SW480 (cell line): Measurements from ENCODE around the gene ERRFI1.

Experiments
- DNase-seq: peaks from one replicate; pipeline ENCODE4 v3.0.0-alpha.2; 2016; ENCODE audit warnings: low spot score

ERRFI1 gene

DNA sequence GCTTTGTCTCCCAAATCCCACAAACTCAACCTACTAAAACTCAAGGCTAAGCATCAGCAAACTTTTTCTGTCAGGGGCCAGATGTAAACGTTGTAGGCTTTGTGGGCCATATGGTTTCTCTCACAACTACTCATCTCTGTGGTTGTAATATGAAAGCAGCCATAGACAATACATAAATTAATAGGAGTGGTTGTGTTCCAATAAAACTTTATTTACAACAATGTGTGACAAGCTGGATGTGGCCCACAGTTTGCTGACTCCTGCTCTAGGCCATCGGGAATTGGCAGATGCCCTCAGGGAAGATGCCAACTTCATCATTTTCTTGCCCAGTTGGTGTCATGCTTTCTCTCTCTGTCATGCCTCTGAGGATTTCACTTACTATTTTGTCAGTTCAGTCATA is 17.5 kb upstream of the ERRFI1 start:
- no peak for DNase-seq

DNA sequence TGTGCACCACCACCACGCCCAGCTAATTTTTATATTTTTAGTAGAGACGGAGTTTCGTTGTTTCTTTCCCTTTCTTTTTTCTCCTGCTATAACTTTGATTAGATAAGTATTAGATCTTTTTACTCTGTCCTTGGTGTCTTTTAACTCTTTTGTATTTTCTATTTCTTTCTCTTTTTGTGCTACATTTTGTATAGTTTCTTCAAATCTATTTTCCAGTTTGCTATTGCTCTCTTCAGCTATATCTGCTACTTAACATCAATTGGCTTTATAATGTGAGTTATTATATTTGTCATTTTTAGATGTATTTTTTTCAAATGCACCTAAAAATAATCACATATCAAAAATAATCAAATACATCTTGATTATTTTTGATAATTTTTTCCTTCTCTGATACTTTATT is 16.0 kb upstream of the ERRFI1 start:
- DNase-seq: no peak

- peak; percentile 41 for DNase-seq
These were observed 14.5 kb upstream of the ERRFI1 start for GRCh38 chr1:8040586-8040985.

- DNase-seq: no peak
These were observed 13.0 kb upstream of the ERRFI1 start for GRCh38 chr1:8039071-8039470.

- DNase-seq: no peak
These were observed 9.2 kb upstream of the ERRFI1 start for GRCh38 chr1:8035289-8035688.

DNA sequence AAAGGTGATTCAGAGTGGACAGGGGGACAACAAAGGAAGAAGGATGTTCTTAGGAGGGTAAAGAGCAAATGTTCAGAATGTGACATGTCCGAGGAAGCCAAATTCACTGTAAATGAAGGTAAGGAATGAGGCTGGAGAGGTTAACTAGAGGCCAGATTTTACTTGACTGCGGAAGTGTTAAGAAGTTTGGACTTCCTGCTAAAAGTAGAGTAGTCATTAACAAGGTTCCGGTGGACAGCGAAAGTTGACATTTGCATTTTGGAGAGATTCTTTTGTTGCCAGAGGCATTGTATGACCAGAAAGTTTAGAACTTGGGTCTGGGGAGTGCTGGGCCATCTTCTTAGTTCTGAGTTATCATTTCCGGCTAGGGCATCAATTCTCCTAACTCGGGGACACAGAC is 7.2 kb upstream of the ERRFI1 start:
- no peak for DNase-seq

DNA sequence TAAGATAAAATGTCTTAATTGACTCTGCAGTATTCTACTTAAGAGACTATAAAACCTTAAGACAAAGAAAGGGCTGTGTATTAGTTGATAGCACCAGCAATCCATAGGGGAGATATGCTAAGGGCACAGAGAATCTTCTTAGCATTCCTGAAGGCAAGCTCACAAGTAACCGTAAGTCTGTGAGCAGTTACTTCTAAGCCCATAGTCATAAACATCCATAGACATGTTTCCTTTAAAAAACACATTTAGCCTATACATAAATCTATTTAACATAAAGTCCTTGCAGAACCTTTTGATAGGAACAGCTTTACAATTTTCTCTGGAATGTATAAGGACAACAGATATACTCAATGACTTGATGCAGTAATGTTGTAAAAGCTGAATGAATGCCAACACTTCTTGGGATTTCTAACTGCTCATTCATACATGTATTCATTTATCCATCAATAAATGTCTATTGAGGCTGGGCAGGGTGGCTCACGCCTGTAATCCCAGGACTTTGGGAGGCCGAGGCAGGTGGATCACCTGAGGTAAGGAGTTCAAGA is 6.3 kb upstream of the ERRFI1 start:
- DNase-seq: no peak

GRCh38 chr1:8031176-8031785 is 5.2 kb upstream of the ERRFI1 start:
- DNase-seq: peak; percentile 78

DNA sequence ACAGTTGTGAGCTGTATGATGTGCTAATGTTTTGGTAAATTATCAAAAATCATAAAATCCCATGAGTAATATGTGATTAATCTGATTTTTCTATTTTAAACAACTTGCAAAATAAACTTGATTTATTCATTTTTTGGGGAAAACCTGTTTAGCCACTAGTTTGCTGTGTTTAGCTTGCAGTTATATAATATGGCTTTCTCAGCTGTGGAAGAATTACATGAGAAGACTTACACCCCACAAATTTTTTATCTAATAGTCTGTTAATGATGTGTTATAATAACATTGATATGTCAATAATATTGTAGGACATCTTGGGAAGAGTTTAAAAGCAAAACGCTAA is 2.4 kb upstream of the ERRFI1 start:
- no peak for DNase-seq

DNA sequence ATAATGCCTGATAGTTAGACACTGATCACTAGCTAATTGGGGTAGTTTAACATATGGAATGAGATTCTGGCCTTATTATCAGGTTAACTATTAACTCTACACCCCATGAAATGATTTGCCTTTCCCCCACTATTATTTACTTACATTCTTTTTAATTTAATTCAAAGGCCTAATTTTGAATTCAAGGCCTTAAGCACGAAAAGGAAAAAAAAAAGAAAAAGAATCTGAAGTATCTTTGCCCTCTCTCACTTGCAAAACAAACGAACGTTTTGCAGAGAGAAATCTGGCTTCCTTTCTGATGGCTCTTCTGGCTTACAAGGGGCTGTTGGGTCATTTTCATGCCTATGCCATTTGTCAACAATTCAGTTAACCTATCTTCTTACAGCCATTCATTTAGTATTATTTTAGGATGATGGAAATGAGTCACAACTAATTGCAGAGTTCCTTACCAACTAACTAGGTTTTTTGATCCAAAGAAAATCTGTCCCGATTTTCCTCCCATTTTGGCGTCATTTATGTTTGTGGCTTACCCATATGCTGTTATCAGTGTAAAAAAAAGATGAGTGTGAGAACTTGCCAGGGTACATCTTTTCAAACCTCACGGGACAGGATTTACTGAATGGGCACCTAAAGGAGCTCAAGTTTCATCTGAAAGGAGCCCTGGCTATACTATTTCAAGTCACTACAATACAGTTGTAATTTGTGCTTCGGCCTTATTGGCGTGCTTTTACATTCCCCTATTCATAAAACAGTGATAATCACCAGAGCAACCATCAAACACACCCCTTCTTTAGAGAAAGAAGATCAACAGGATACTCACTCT is 1.9 kb upstream of the ERRFI1 start:
- no peak for DNase-seq

DNA sequence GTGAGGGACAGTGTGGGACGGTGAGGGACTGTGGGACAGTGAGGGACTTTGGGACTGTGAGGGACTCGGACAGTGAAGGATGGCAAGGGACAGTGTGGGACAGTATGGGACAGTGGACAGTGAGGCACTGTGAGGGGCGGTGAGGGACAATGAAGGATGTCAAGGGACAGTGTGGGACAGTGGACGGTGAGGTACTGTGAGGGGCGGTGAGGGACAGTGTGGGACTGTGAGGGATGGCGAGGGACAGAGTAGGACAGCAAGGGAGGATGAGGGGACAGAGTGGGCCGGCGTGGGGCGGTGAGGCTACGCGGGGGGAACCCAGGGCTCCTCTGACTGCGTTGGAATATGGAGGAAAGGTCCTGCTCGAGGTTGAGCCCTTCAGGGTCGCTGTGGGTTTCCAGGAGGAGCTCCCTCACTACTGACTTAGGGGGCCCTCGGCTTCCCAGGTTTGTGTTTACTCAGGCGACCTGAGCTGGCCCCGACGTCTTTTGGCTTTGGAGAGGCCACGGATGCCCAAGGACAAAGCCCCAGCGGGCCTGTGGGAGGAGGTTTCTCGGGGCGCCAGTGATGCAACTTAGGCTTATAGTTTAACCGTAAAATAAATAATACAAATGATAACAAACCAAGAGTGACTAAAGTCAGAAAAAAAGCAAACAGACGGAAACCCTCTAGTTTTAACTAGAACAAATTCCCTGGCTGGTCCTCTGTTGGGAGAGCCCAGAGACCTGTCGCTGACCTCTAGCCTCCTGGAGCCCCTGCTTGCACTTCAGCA is 1.1 kb upstream of the ERRFI1 start:
- DNase-seq: no peak

- no peak for DNase-seq
These were observed 401 bp downstream of the ERRFI1 start for GRCh38 chr1:8025671-8026144.

- no peak for DNase-seq
These were observed 943 bp downstream of the ERRFI1 start for GRCh38 chr1:8025061-8025670.

DNA sequence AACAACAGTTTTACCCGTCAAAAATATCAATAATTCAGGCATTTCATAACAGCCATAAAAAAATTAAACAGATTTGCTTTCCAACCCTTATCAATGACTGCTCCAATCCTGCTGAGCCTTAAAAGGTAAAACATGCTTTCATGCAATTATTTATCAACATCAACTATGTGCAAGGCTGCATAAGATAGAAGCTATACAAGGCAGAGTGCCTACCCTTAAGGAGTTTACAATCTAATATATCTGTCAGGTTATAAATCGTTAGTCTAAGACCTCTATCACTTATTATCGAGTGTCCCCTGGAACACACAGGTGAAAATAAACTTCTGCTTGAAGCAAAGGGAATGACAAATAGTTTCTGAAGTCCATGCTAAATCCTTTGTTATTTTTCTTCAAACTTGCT is 1.8 kb downstream of the ERRFI1 start:
- DNase-seq: no peak

DNA sequence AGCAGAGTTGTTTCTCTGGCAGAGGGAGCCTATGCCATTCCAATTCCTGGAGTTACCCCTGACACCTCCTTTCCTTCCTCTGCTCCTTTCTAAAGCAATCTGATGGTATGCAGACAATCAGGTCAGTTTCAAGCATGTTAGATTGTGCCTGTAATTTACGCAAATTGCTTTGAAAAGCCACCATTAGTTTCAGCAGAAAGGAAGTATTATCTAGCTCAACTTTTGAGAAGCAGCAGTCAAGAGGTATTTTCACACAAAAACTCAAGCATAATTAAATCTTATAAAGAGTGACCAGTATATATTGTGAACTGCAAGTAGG is 2.2 kb downstream of the ERRFI1 start:
- no peak for DNase-seq

DNA sequence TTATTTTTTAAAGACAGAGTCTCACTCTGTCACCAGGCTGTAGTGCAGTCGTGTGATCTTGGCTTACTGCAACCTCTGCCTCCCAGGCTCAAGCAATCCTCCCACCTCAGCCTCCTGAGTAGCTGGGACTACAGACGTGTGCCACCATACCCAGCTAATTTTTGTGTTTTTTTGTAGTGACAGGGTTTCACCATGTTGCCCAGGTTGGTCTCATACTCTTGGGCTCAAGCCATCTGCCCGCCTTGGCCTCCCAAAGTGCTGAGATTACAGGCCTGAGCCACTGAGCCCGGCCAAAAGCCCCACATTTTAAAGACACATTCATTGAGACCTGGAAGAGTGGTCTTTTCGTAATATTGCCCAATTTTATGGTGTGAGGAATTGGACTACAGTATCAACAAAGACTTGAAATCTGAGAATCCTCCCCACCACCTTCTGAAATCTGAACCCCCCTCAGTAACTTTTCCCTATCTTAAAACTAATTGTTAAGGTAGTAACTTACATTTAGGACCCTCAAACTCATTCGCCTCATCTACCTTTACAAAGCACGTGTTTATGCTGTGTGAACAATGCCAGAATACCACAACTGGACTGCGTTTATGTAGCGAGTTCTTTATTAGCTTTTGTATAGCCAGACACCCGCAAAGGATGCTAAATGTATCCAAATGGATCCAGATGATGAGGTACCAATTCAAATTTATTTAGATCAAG is 2.7 kb downstream of the ERRFI1 start:
- DNase-seq: no peak

DNA sequence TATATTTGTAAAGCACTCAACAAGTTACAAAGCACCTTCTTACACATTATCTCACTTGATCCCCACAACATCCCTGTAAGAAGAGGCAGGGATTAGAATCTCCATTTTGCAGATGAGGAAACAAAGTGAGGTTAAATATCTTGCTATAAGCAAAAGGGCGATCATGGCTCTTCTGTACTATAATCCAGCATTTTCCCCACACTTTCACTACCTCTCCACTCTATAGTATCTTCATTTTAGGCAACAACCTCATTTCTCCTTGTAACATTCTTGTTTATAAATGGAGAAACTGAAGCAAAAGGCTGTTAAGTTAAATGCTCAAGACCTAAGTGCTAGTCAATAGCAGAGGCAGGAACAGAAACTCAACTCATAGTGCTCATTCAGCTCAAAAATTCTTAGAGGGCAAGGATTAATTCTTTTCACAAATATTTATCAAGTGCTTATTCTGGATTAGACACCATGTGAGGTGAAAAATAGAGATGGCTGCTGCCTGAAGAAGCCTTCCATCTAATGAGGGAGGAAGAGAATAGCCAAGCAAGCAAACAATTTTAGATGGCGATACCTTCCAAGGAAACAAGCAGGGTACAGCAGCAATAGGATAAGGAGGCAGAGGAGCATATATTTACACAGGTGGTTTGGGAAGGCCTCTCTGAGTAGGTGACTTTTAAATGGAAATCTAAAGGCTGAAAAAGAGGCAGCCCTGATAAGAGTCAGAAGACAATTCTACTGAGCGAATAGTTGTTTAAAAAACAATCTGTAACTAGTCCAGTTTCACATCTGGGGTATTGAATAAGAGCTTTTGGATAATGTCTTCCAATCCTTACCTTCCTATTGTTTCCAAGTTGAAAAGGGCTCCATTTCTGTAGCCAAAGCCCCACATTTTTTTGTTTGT is 3.5 kb downstream of the ERRFI1 start:
- no peak for DNase-seq

DNA sequence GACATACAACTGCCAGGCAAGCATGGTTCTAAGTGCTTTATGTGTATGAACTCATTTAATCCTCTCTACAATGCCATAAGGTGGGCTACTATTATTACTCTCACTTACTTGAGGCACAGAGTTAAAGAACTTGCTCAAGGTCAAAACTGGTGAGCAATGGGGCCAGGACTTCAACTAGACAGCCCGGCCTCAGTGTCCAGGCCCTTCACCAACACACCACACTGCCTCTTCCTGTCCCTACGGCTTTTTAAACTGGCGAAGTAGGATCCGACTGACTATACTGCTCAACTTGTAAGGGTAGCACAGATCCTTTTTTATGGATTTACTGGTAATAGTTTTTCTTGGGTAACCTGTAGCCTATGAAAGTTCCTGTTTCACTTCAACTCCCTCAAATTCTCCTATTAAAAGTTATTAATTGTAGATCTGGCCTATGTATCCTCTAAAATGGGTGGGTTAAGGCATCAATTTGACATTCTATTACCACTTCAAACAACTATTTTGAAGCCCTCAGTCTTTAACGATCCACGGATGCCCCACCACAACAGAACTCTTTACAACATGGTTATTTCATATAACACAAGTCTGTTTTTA is 4.3 kb downstream of the ERRFI1 start:
- no peak for DNase-seq

DNA sequence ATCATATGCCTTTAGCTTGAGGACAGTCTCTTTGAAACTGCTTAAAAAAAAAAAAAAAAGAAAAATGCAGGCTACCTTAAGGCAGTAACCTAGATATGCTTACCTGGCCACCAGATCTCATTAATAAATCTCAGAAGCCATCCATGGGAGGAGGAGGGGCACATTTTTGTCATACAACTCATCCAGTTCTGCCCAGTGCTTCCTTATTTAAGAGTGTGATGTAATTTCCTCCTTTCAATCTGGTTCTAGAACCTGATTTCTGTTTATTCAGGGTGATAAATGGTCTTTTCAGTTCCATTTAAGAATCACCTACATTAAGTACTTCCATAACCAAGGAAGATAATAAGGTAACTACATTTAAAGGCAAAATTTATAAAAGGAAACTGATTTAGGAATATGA is 6.1 kb downstream of the ERRFI1 start:
- peak; percentile 78 for DNase-seq

DNA sequence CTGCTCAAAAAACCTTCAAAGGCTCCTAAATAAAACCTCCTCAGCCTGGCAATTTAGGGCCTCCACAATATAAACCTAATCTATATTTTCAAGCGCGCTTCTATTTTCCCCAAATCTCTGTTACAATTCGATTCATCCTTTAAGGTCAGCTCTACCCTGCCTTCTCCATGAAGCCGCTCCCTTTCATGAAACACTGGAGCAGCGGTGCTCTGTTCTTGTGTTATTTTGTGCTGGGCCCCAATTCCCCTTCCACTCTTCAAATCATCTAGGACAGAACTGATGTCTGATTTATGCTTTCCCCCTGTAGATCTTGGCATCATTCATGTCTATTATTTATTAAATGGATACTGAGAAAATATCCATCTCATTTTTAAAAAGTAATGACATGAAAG is 6.9 kb downstream of the ERRFI1 start:
- DNase-seq: no peak
